SK-N-MC (cell line): ENCODE results near the gene SLC7A6OS.

ENCODE experiments used
- DNase-seq: peaks from one replicate; pipeline ENCODE4 v3.0.0-alpha.2; 2011; ENCODE audit warnings: low read depth, low spot score
- H3K27ac ChIP-seq: fragments of 200-600 bp; sonication (generic); 2 replicates; pipeline ENCODE4 v1.5.1; 2016; ENCODE audit warnings: mixed run types
- H3K36me3 ChIP-seq: fragments of 200-600 bp; sonication (generic); 2 replicates; pipeline ENCODE4 v1.6.1; 2017; ENCODE audit warnings: antibody characterized with exemption, low read length, mixed read lengths; ENCODE audit not compliant: insufficient read depth
- H3K4me3 ChIP-seq: fragments of 200-600 bp; sonication (generic); 2 replicates; pipeline ENCODE4 v1.5.1; 2016
- H3K9ac ChIP-seq: fragments of 200-600 bp; sonication (generic); 2 replicates; pipeline ENCODE4 v1.8.0; 2017; ENCODE audit warnings: mixed run types, mixed read lengths; ENCODE audit not compliant: insufficient read length
- H3K9me3 ChIP-seq: fragments of 200-600 bp; sonication (generic); 2 replicates; pipeline ENCODE4 v1.6.1; 2017; ENCODE audit warnings: low read depth, mild to moderate bottlenecking, antibody characterized with exemption, low read length, moderate library complexity, mixed read lengths
- EZH2 ChIP-seq: fragments of 200-600 bp; sonication (generic); IDR thresholded peaks from one replicate; pipeline ENCODE4 v1.6.1; 2017; ENCODE audit warnings: antibody characterized with exemption
- FOXP2 ChIP-seq: optimal IDR thresholded peaks from 2 replicates; pipeline ENCODE3; 2011; ENCODE audit warnings: mild to moderate bottlenecking, moderate library complexity; ENCODE audit not compliant: insufficient read depth; ENCODE audit errors: extremely low read length, control extremely low read depth
- POLR2AphosphoS5 ChIP-seq: IDR thresholded peaks from 2 replicates; pipeline ENCODE4 v1.6.1; 2012; ENCODE audit warnings: mild to moderate bottlenecking, low read depth, low read length, borderline replicate concordance

SLC7A6OS gene

DNA sequence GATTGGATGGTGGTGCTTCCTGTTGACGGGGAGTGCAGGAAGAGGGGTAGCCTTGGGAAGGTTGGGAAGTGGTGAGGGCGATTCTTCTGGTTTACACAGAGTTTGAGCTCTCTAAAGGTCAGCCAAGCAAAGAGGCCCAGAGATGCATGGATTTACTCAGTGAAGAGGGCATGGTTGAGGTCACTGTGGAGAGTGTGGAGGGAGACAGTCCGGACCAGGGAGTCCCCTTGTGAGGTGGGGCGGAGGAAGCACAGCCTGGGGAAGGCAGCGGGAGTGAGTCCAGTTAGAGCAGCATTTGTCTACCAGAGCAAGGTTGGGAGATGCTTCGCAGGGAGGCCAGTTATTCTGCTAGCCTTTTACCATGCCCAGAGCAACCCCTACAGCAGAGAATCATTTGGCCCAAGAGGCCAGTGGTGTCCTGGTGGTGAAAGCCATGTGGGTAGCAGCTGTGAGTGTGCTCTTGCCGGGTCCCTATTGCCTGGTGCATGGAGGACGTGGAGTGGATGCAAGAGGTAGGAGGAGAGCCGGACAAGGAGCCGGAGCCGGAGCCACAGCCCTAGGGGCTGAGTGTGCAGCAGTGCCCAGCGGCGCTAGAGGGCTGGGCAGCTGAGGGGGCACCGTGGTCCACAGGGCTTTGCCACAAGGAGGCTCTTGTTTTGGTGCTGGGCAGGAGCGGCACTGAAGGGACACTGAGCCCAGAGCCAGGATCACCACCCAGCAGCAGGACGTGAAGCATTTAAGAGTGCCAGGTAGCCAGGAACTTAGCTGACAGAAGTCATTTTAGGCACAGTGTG, 27.8 kb upstream of the SLC7A6OS start:
- Histone ChIP-seq H3K36me3 (no peaks in the 10 kb centered on the region; the same call in 1 of the 2 replicates), H3K27ac (no peak overlapping the region), H3K4me3 (no peak overlapping the region), H3K9me3 (no peaks in the 10 kb centered on the region), H3K9ac (no peak overlapping the region)
- no peak for TF ChIP-seq FOXP2
- TF ChIP-seq POLR2AphosphoS5, result no peak
- no peak for TF ChIP-seq EZH2
- DNase-seq, result no peak

DNA sequence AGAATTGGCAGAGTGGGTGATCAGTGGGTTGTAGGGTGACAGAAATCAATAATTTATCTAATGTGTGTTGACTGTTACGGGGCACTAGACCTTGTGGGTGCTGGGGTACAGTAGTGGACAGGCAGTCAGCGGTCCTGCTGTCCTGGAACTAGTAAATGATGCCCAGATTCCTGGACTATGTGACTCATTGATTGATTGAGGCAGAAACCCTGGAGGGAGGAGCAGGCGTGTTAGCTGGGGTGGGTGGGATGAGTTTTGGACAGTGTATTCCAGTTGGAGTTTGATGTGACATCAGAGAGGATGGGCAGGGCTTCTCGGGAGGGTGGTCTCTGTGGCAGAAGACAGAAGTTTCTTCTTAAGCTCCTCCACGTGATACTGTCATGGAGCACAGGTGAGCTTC, 24.4 kb upstream of the SLC7A6OS start:
- H3K4me3 ChIP-seq, result no peak overlapping the region
- DNase-seq, result no peak
- no peak overlapping the region for H3K9ac ChIP-seq
- H3K36me3 ChIP-seq, result no peaks in the 10 kb centered on the region; the same call in 1 of the 2 replicates
- H3K27ac ChIP-seq, result no peak overlapping the region
- H3K9me3 ChIP-seq, result no peaks in the 10 kb centered on the region
- TF ChIP-seq FOXP2 (no peak), POLR2AphosphoS5 (no peak), EZH2 (no peak)

- H3K27ac ChIP-seq, result peak overlapping the region; percentile 62; the same call in 1 of the 2 replicates
- H3K4me3 ChIP-seq, result no peak overlapping the region
- H3K9me3 ChIP-seq, result no peaks in the 10 kb centered on the region
- no peaks in the 10 kb centered on the region for H3K36me3 ChIP-seq
- no peak for DNase-seq
- no peak overlapping the region for H3K9ac ChIP-seq
- no peak for TF ChIP-seq POLR2AphosphoS5
- TF ChIP-seq FOXP2, result no peak
Measured at GRCh38 chr16:68332411-68333121, 21.8 kb upstream of the SLC7A6OS start.

DNA sequence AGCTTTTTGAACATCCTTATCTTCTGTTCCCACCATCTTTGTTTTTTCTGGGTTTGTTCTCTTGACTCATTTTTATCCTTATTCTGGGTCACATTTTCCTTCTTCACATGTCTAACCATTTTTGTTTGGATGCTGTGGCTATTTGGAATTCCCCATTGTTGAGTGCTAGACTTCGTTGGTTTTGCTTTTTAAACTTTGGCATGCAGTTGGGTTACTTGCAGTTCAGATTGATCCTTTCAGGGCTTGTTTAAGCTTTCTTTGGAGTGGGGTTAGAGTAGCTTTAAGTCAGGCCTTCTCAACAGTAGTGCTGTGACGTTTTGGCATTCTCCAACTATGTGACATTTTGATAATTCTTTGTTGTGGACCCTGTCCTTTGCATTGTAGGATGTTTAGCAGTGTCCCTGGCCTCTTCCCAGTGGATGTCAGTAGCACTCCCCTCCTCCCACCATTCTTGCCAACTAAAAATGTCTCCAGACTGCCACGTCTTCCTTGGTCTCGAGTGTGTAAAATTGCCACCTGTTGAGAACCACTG, 21.2 kb upstream of the SLC7A6OS start:
- H3K9me3 ChIP-seq, result no peaks in the 10 kb centered on the region
- no peak overlapping the region for H3K4me3 ChIP-seq
- DNase-seq, result no peak
- H3K27ac ChIP-seq, result peak overlapping the region; percentile 62; the same call in 1 of the 2 replicates
- no peaks in the 10 kb centered on the region for H3K36me3 ChIP-seq
- H3K9ac ChIP-seq, result no peak overlapping the region
- TF ChIP-seq EZH2 (no peak), POLR2AphosphoS5 (no peak), FOXP2 (no peak)

- no peak overlapping the region for H3K27ac ChIP-seq
- no peak overlapping the region for H3K9ac ChIP-seq
- TF ChIP-seq FOXP2, result no peak
- no peaks in the 10 kb centered on the region; the same call in 1 of the 2 replicates for H3K36me3 ChIP-seq
- no peaks in the 10 kb centered on the region for H3K9me3 ChIP-seq
- H3K4me3 ChIP-seq, result no peak overlapping the region
- no peak for DNase-seq
Measured at GRCh38 chr16:68328860-68329390, 18.2 kb upstream of the SLC7A6OS start.

DNA sequence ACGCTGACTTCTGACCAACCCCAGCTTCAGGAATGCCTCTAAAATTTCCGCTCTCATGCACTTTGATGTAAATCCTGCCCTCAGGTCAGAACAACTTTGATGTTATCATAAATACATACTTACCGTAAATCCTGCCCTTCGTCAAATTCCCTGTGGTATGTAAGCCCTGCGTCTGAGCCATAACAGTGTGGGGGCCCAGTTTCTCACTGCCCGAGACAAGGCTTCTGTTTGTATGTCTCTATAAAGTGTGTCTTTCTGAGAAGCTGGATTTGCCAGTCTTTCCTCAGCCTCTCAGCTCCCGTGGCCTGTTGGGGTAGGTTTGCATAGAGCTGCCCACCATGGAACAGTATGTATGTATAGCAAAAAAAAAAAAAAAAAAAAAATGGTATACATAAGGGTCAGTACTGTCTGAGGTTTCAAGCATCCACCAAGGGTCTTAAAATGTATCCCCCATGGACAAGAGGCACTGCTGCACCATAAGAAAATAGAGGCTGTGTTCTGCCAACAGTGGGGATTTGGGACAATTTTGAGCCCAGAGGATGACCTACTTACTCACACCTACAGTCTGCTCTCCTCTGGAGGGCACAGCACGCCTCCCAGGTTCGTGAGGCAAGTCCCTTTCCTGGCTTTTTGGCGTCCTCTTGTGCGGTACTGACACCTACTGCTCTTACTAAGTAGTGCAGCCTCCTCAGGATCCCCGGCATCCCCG, 17.6 kb upstream of the SLC7A6OS start:
- no peak overlapping the region for H3K27ac ChIP-seq
- H3K4me3 ChIP-seq, result no peak overlapping the region
- no peaks in the 10 kb centered on the region; the same call in 1 of the 2 replicates for H3K36me3 ChIP-seq
- H3K9ac ChIP-seq, result no peak overlapping the region
- TF ChIP-seq POLR2AphosphoS5 (no peak), EZH2 (no peak), FOXP2 (no peak)
- H3K9me3 ChIP-seq, result no peaks in the 10 kb centered on the region
- DNase-seq, result no peak

GRCh38 chr16:68324780-68325357, 14.1 kb upstream of the SLC7A6OS start:
- DNase-seq, result no peak
- Histone ChIP-seq H3K9ac (no peak overlapping the region), H3K4me3 (no peak overlapping the region), H3K9me3 (no peaks in the 10 kb centered on the region), H3K36me3 (no peaks in the 10 kb centered on the region; the same call in 1 of the 2 replicates), H3K27ac (no peak overlapping the region)
- TF ChIP-seq EZH2, result no peak
- no peak for TF ChIP-seq POLR2AphosphoS5
- TF ChIP-seq FOXP2, result no peak
